Fibroblast of peridontal ligament (primary cell): ENCODE measurements around the gene SPEF1.

ENCODE experiments used
- DNase-seq: peaks from one replicate; pipeline ENCODE4 v3.0.0-alpha.2; 2010; ENCODE audit errors: extremely low read depth

The SPEF1 gene

DNA sequence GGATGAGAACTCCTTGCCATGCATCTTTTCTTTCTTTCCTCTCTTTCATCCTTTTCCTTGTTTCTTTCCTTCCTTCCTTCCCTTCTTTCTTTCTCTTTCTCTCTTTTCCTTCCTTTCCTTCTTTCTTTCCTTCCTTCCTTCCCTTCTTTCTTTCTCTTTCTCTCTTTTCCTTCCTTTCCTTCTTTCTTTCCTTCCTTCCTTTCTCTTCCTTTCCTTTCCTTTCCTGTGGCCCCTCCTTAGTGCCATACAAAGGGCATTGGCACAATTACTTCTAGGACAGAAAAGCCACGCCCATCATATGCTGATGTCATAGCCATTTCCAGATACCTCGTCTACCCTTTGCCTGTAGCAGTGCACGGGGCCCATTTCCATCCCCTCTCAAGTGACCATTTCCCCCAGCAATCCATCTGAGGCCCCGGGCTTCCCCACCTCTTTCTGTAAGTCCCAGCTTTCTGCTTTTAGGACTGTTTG lies 7.5 kb upstream of the SPEF1 start:
- no peak for DNase-seq

DNA sequence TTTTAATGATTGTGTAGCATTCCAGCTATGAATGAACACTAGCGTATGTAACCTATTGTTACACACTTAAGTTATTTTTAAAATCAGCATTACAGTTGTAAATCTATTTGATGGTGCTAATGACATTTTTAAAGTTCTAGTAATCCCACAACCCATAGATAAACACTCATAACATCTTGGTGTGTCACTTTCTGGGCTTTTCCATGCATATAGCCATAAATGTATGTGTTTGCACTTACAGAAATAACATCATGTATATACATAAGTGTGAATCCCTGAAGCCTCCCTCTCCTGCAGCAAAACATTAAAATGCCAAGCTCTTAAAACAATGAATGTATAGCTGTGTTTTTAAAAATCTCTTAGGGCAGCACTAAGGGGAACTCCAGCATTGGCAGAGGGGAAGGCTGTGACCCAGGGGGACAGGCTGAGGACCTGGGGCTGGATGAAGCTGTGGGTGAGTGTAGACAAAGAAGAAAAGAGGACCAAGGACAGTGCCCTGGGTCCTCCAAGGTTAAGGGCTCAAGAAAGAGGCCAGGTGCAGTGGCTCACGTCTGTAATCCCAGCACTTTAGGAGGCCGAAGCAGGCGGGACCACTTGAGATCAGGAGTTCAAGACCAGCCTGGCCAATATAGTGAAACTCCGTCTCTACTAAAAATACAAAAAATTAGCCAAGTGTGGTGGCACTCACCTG lies 6.2 kb upstream of the SPEF1 start:
- DNase-seq, result no peak

DNA sequence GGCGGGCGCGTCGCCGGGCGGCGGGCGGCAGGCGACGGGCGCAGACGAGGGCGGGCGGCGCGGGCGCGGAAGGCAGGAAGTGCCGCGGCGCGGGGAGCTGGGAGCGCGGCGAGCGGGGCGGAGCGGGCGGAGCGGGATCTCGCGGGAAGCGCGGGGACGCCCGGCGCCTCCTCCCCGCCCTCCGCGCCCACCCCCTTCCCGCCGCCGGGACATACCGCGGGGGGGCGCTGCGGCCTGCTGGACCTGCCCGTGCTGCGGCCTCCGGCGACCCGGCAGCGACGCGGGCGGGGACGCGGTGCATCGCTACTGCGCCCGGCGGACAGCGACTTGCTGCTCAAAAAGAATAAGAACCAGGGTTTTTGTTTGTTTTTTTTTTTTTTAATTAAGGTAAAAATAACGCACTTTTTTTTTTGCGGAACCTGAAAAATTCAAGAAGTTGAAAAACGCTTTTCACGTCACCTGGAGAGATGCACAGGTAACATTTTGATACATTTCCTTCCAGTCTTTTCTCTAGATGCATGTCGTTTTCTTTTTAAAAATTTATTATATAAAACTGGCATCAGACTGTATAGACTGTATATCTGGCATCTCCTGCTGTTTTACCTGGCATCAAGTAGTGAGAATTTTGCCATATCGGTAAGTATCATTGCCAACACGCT lies 5.5 kb upstream of the SPEF1 start, which contains the start of gene CENPB:
CENPB (minus strand) TSS at position 76 of the 659 bp plus-strand sequence. CDS start 257 bp downstream, outside the sequence.
- DNase-seq, result peak; percentile 71

DNA sequence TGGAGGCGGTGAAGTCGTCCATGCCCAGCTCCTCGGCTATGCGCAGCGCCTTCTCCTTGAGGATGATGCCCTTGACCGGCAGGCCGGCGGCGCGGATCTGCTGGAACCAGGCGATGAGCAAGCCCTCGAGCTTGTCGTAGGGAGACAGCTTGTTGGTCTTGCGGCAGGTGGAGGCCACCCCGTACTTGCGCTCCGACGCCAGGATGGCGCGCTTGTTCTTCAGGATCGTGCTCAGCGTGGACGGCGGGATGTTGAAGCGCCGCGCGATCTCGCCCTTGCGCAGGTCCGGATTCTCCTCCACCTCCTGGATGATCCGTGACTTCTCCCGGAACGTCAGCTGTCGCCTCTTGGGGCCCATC lies 4.9 kb upstream of the SPEF1 start:
- DNase-seq, result peak; percentile 52

DNA sequence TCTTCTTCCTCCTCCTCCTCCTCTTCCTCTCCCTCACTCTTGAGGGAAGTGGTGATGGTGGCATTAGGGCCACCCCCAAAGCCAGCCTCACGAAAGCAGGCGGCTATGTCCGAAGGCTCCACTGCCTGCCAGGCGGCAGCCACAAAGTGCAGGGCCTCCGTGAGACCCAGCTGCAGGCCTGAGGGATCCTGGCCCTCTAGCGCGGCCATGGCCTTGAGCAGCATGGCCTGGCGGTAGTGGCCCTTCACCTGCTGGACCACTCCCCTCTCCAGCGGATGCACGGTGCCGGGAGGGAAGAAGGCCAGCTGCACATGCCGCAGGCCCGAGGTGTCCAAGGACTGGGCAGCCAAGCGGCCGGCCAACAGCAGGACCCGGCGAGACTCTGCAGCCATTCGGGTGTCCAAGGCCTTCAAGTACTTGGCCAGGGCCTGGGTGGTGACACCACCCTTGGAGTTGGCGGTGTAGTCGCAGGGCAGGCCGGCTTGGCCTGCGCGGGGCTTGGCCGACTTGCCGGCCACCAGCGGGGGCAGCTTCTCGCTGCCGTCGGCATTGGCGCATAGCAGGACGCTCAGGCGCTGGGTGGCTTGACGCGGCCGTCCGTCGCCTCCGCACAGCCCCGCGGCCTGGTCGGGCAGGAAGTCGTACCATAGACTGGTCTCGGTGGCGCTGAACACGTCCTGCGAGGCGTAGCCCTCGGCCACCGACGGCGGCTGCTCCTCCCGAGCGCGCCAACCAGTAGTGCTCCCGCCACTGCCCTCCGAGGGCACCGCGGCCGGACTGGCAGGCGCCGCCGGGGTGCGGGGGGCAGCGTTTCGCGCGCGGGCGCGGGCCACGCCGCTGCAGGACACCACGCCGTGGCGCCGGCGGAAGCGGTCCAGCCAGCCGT lies 4.2 kb upstream of the SPEF1 start:
- DNase-seq, result no peak

DNA sequence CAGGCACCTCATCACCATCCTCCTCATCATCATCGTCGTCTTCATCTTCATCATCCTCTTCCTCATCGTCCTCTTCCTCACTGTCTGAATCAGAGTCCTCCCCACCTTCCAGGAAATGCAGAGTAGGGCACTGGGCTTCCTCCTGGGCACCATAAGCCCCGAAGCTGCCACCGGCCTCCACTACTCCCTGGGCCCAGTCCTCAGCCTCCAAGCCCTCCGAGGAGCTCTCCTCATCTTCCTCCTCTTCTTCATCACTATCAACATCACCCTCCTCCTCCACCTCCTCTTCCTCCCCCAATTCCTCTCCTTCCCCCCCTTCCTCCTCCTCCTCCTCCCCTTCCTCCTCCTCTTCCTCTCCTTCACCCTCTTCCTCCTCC lies 3.6 kb upstream of the SPEF1 start:
- no peak for DNase-seq

DNA sequence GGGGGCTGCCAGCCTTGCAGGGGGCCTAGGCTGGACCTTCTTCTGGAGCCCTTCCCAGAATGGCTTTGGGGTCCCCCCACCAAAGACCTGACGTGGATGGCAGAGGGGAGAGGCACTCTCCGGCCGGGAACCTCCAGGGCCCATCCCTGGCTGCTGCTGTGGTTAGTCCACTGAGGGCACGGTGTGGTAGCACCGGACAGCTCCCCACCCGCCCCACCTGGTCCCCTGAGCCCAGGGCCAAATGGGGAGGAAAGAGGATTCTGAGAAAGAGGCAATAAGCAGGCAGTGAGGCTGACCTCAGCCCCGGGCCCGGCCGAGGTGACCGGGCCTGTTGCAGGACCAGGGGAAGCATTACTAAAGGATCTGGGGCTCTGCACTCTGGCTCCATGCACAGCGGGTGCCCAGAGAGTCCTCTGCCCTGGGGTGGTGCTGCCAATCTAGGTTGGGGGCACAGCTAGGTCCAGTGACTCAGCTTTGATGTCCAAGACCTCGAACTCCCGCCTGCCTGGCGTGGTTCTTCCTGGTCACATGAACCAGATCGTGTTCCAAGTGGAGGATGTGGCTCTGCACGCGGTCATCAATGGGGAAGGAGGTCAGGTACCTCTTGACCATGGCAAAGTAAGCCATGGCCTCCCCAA lies 3.1 kb upstream of the SPEF1 start:
- no peak for DNase-seq

DNA sequence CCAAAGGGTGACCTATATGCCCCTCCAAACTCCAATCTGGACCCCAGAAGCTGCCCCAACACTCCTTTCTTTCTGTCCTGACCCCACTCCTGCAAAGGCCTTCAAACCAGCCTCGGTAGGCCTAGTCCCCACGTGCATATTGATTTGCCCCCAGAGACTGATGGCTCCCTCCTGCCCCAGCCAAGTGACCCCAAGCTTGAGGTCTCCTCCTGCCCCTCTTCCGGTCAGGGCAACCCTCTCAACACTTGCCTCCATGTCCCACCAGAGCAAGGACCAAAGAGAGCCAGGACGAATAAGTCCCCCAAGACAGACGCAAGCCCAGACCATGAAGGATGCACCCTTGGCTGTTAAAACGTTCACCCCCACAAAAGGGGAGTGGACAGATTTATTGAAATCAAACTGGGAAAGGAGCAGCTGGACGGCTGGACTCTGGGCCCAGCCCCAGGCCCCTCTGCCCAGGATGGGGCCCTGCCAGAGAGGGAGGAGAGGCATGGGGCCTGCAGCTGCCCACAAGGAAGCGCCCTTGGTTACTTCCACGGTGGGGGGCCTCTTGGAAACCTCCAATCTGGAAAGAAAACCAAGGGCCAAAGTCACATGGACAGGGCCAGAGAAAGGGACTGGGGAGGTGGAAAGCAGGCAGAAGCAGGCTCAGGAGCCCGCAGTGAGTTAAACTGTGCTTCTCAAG lies 2.4 kb upstream of the SPEF1 start:
- no peak for DNase-seq

DNA sequence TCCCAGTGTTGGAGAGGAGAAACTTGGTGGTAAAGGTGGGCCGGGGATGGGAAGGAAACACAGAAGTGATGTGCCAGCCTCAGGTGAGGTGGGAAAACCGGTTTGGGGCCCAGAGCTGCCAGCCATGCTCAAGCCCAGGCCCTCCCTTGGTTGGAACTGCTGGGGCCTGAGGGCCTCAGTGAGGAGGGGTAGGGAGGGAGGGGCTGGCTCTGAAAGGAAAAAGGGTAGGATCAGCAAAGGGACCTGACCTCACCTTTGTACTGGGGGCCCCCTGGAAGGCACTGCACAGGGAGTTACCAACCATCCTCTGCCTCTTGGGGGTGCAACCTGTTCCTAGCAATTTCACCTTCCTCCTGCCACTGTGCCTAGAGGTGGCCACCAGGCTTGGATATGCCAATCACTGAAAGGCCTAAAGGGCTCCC lies 1.8 kb upstream of the SPEF1 start:
- no peak for DNase-seq

DNA sequence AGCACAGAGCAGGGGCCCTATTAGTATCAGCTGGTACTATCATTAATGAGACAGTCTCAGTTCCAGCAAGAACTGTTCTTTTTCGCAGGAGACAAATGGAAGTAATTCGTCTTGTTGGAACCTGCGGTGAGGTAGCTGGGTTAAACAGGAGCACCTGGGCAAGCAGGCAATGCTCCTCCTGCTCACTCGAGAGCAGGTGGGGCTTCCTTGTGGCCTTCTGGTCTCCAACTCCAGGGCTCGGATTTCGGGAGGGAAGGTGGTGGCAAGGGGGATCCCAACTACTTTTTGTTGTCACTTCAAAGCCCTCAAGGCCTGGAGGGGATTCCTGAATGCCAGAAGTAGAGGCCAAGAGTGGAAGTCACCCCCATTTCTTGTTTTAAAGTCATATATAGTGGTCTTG lies 1.3 kb upstream of the SPEF1 start:
- no peak for DNase-seq

DNA sequence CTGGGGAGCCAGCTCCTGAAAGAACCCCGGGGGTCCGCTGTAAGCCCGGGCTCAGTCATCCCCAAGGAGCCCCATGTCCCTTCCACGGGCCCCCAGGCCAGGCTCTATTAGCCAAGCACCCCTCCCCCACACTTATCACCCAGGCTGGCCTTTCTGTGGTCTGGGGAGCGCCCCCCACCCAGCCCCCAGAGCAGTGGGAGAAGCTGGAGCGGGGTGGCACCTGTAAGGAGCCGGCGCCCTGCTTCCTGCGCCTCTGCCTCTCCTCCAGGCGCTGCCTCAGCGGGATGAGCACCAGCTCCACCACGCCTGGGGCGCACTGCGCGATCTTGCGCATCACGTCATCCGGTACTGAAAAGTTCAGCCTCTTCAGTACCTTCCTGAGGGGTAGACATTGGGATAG lies 2.3 kb downstream of the SPEF1 start:
- DNase-seq, result no peak

DNA sequence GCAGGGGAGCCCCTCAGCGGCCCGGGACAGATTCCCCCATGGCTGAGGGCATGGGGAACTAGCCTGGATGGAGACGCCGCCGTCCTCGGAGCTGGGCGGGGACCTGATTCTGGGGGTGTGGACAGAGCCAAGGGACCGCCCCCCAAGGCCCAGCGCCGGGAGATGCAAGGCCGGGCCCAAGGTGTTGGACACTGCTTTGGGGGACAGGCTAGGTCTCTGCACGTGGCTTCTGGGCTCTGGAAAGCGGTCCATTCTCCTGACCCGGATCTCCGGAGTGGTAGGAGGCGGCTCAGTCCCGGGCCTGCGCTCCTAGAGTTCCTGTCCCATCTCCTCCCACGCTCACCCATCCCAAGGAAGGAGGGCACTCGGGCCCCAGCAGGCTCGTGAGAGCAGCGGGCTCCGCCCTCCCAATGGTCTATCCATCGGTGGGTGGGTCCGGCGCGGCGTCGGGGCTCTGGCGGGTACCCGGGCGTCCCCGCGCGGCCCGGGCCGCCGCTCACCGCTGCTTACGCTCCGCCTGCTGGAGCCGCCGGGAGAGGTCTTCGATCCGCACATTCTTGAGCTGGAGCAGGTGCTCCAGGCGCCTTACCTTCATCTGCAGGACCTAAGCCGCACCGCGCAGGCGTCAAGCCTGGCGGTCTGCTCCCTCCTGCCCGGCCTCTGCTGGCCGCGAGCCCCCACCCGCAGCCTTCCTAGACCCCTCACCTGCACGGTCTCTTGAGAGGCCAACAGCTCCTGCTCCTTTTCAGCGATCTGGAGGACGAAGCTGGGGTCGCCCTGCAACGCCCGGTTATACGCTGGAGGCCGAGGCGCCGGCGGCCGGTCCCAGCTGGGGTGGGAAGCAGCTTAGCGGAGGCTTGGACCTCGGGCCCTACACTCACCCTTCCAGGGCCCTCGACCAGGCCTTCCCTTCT lies 3.3 kb downstream of the SPEF1 start:
- DNase-seq, result no peak

DNA sequence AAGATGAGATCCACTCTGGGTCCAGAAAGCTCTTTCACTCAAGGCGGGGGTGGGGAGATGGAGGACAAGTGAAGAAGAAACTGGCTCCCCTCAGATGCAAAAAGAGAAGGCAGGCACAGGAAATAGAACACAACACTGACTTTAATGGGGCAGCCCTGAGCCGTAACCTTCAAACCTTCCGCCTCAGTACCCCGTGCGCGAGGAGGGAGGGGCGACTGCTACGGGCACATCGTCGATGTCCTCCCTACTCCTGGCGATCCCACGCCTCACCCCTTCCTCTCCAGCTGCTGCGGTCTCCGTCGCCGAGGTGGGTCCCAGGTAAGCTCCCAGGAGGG lies 3.9 kb downstream of the SPEF1 start:
- DNase-seq, result no peak

DNA sequence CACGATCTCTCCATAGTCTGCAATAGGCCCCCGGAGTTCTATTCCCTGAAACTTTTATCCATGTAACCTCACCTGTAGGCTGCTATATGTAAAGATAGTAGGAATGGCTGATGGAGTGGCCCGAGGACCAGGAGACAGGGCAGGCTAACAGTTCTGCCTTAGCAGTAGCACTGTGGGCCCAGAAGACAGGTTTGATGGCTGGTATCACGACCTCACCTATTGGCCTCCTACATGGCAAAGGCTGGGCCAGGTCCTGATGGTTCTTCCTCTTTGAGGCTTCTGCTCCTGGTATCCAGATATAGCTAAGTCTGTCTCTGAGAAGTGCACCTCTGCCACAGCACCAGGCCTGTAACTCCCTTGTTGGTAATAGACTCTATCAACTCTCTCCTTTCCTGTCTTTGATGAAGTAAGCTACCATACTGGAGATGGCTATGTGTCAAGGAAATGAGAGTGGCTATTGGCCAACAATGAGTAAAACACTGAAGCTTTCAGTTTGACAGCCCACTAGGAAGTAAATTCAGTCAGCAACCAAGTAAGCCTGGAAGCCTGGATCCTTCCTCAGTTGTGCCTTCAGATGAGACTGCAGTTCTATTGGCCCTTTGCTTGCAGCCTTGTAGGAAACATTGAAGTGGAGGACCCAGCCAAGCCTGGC lies 5.7 kb downstream of the SPEF1 start:
- no peak for DNase-seq

DNA sequence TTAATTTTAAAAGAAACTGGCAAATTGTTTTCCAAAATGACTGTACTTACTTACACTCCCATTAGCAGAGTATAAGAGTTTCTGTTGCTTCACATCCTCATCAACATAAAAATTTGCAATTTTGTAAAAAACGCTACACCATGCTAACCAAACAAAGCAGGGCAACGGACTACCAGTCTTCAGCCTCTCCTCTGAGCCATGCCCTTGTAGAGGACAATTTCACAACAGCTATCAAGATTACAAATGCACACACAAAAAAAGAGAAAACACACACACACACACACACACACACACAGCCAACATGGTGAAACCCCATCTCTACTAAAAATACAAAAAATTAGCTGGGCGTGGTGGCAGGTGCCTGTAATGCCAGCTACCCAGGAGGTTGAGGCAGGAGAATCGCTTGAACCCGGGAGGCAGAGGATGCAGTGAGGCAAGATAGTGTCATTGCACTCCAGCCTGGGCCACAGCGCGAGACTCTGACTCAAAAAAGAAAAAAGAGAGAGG lies 9.6 kb downstream of the SPEF1 start:
- no peak for DNase-seq

DNA sequence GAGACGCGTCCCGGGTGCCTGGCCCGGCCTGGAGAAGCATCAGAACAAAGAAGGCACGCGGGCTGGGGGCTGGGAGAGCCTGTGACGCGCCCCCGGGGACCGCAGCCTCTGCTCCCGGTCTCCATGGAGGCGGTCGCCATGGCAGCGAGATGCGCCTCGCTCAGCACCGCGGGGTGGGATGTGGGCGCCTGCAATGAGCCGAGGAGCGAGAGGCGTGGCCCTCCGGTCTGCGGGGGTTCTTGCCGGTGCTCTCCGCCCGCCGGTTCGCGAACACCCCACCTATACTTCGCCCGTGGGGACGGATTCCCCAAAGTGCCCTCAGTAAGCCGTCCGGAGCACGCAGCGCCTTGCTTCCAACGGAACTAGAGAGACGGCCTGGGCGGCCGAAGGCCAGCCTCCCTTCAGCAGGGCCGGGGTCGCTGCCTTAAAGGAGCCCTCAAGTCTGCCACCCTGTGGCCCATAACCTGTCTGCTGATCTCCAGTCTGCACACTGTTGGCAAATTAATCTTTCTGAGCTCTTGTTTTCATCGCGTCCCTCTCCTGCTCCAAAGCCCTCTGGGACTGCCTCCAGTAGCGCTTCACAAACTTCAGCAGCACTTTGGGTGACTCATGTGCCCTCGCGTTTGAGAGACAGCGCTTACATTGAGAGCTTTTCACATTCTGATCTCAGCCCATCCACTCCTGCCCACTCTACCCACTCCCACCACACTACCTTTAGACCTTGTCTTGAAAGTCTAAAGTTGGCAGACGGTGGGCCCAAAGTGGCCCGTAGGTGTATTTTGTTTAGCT lies 12.7 kb downstream of the SPEF1 start:
- peak; percentile 62 for DNase-seq

DNA sequence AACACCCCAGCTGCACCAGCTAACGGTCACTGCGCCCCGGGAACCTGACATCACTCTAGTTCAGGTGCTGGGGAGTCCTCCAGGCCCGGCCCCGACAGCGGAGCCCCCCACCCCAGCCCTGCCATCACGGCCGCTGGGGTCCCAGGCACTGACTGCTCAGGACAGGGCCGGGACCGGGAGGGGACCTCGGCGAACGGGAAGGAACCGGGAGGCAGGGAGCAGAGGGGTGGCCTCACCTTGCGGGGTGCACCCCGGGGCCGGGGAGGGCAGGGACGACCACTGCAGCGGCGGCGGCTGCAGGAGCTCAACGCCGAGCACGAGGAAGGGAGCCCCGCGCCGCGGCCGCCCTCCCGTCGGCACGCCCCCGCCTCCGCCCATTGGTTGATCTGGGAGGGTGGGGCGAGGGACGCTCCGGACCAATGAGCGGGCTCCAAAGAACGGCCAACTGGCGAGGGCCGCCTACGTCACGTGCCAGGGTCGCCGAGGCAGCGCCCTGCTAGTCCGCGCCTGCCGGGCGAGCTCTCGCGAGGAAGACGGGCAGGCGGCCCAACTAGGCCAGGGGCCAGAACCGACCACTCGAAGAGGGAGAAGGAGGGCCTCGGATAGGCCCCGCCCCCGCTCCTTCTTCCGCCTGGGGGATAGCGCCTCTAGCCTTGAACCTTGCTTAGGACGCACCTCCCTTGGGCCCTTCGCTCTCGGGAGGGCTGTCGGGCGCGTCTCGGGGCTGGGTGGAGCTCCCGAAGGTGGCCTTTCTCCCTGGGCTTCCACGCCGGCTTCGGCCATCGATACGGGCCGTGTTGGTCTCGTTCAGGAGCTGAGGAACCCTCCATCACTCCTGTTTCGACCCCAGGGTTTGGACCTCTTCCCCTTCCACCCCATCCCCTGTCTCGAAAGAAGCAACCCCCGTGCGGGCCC lies 13.6 kb downstream of the SPEF1 start, which contains the start of gene ADISSP:
ADISSP (minus strand) TSS at position 327 of the 915 bp plus-strand sequence. CDS start 7,653 bp downstream, outside the sequence.
- DNase-seq, result peak; percentile 96

DNA sequence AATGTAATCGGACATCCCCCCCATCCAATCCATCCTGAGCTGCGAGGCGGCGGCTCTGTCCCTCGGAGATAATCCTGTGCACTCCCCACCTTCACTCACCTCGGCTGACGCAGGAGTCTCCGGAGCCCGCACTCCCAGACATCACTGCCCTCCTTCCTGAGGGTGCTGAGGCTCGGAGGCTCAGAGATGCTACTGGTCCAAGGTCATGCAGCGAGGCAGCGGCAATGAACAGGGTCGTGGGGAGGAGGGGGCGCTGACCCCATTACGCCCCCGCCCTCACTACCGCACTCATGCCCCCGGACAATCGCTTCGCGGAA lies 14.2 kb downstream of the SPEF1 start:
- DNase-seq, result no peak
